OCI-LY7 (cell line): ENCODE results near the gene PRLH. TPM values are rescaled to one million over a fixed set of nuclear protein-coding genes. Genes with fewer than 3 reads are reported as not detected.

Source experiments
- BruUV-seq: library from RNA; stranded (reverse); fragments of 400-500 nt; replicated peaks from 2 replicates; lab custom pipeline; 2021; lab: Mats Ljungman, UMichigan
- CTCF ChIA-PET: fragments of 300-600 bp; sonication (Branson Sonifier 250); formaldehyde crosslinking; loops from one replicate; lab custom pipeline; 2022; ENCODE audit warnings: antibody characterized with exemption; ENCODE audit not compliant: unreplicated experiment; lab: Charles Lee
- POLR2A ChIA-PET: fragments of 300-600 bp; sonication (Branson Sonifier 250); formaldehyde crosslinking; loops from one replicate; lab custom pipeline; 2022; ENCODE audit warnings: antibody characterized with exemption; lab: Charles Lee
- DNase-seq: peaks from one replicate; pipeline ENCODE4 v3.0.0-alpha.2; 2015; ENCODE audit warnings: low spot score
- H2AFZ ChIP-seq: fragments of 200-600 bp; sonication (generic), shearing (Covaris generic); 2 replicates; pipeline ENCODE4 v1.6.1; 2014; ENCODE audit warnings: mild to moderate bottlenecking, antibody characterized with exemption, low read length, moderate library complexity
- H3K27ac ChIP-seq: fragments of 200-600 bp; sonication (generic); 2 replicates; pipeline ENCODE4 v1.5.1; 2014; ENCODE audit warnings: mixed run types, low read depth, mild to moderate bottlenecking, moderate library complexity, low read length, inconsistent platforms; ENCODE audit not compliant: poor library complexity, severe bottlenecking
- H3K36me3 ChIP-seq: fragments of 200-600 bp; sonication (generic); 2 replicates; pipeline ENCODE4 v1.6.1; 2014; ENCODE audit warnings: mild to moderate bottlenecking, antibody characterized with exemption, low read length, moderate library complexity, mixed read lengths; ENCODE audit not compliant: insufficient read depth
- H3K4me1 ChIP-seq: fragments of 200-600 bp; sonication (generic); 2 replicates; pipeline ENCODE4 v1.5.1; 2014; ENCODE audit warnings: mild to moderate bottlenecking, low read length; ENCODE audit not compliant: insufficient read depth, poor library complexity, severe bottlenecking
- H3K4me2 ChIP-seq: fragments of 200-600 bp; sonication (generic); 2 replicates; pipeline ENCODE4 v1.6.1; 2014; ENCODE audit warnings: mild to moderate bottlenecking, low read length
- H3K4me3 ChIP-seq: fragments of 200-600 bp; sonication (generic); 2 replicates; pipeline ENCODE4 v1.5.1; 2014; ENCODE audit warnings: mild to moderate bottlenecking, low read depth, low read length; ENCODE audit not compliant: poor library complexity, severe bottlenecking
- H3K79me2 ChIP-seq: fragments of 200-600 bp; sonication (generic); 2 replicates; pipeline ENCODE4 v1.6.1; 2016; ENCODE audit warnings: low read depth, mild to moderate bottlenecking, low read length, moderate library complexity, mixed read lengths; ENCODE audit not compliant: insufficient read depth
- H3K9me2 ChIP-seq: fragments of 200-600 bp; sonication (generic); 2 replicates; pipeline ENCODE4 v1.6.1; 2016; ENCODE audit warnings: mild to moderate bottlenecking, low read length, mixed read lengths; ENCODE audit not compliant: insufficient read depth
- H3K9me3 ChIP-seq: fragments of 200-600 bp; sonication (generic); 2 replicates; pipeline ENCODE4 v1.6.1; 2014; ENCODE audit warnings: mild to moderate bottlenecking, mixed run types, low read length, mixed read lengths
- H4K20me1 ChIP-seq: fragments of 200-600 bp; sonication (generic); 2 replicates; pipeline ENCODE4 v1.6.1; 2014; ENCODE audit warnings: mild to moderate bottlenecking, antibody characterized with exemption, low read length, moderate library complexity, mixed read lengths; ENCODE audit not compliant: insufficient read depth
- CTCF ChIP-seq: fragments of 200-600 bp; sonication (generic); conservative IDR thresholded peaks from 2 replicates; pipeline ENCODE4 v1.5.1; 2014; ENCODE audit warnings: mild to moderate bottlenecking, antibody characterized with exemption, low read length, moderate library complexity, mixed read lengths
- EZH2phosphoT487 ChIP-seq: fragments of 200-600 bp; sonication (generic); IDR thresholded peaks from 2 replicates; pipeline ENCODE4 v1.6.1; 2018; ENCODE audit warnings: low read depth, borderline replicate concordance, mild to moderate bottlenecking, mixed run types, antibody characterized with exemption, low read length, moderate library complexity, mixed read lengths
- intact Hi-C: fragments of 100-400 bp; cut with micrococcal nuclease; formaldehyde crosslinking; loops from one replicate; pipeline ENCODE4 v1.10.0; 2022; ENCODE audit not compliant: unreplicated experiment
- total RNA-seq, 2 experiments: library from RNA; depleted of rRNA in 1 of 2; stranded (reverse); fragments of >200 nt in 1 of 2; shearing (Covaris generic) in 1 of 2; gene quantifications; 2 replicates each; pipeline ENCODE4 v1.2.3, GENCODE V29; 2014 to 2022

PRLH gene
- total RNA-seq, 2 experiments from 2014 or later: not detected

DNA sequence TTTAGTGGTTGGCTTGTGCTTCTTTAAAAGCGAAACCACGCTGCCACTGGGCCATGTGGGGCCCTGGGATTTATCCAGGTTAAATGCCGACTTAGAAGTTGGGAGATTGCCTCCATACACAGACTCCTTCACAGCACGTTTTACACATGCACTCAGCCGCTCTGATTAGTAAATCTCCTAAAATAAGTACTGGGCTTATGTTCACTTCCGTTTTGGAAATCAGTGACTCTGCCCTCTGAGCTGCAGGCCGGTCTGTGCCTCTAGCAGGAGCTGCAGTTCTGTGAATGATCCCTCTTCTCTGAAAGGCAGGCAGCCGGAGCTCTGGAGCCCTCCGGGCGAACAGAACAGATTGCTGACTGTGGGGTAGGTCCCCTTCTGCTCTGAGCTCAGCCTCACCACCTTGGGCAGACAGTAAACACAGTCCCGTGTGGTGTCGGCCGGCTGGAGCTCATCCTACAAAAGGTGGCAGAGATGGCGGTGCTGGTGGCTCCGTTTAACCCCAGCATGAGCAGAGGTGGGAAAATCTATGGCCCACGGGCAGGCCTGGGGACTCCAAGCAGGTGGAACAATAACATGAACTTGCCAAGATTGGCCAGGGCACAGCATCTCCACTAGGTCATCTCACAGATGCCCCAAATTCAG is 34.0 kb downstream of the PRLH start:
- Histone ChIP-seq H3K9me3 (no peaks in the 10 kb centered on the region), H3K27ac (no peak overlapping the region), H3K4me3 (no peak overlapping the region), H3K79me2 (no peaks in the 10 kb centered on the region), H3K4me1 (peaks cover 14% of the 10 kb centered on the region), H4K20me1 (no peaks in the 10 kb centered on the region), H3K9me2 (no peaks in the 10 kb centered on the region), H3K36me3 (no peaks in the 10 kb centered on the region), H2AFZ (peak overlapping the region; percentile 34; the same call in 1 of the 2 replicates), H3K4me2 (peak overlapping the region; percentile 32; the same call in 1 of the 2 replicates)
- TF ChIP-seq CTCF (no peak), EZH2phosphoT487 (no peak)
- DNase-seq: peak; percentile 20
- intact Hi-C loops: no loop called here
- ChIA-PET POLR2A (no interaction called here), CTCF (no interaction called here)
- no TSS peak for BruUV-seq

- no TSS peak for BruUV-seq
- H3K4me1 ChIP-seq: peaks cover 14% of the 10 kb centered on the region
- H3K79me2 ChIP-seq: no peaks in the 10 kb centered on the region
- no peak overlapping the region for H2AFZ ChIP-seq
- POLR2A ChIA-PET: interaction anchor here (0.5 to 1.5 kb wide), 3 partner anchors 33 to 582 kb away, joined by 3 to 4 read pairs (median 3); no protein-coding TSS in a partner anchor
- no peaks in the 10 kb centered on the region for H3K9me2 ChIP-seq
- H3K36me3 ChIP-seq: no peaks in the 10 kb centered on the region
- intact Hi-C loops: no loop called here
- no peaks in the 10 kb centered on the region for H4K20me1 ChIP-seq
- H3K4me3 ChIP-seq: no peak overlapping the region
- no peak for TF ChIP-seq EZH2phosphoT487
- no peak for TF ChIP-seq CTCF
- H3K4me2 ChIP-seq: no peak overlapping the region
- H3K9me3 ChIP-seq: no peaks in the 10 kb centered on the region
- no peak overlapping the region for H3K27ac ChIP-seq
- DNase-seq: no peak
- CTCF ChIA-PET: no interaction called here
Observed at GRCh38 chr2:237601453-237602116, 35.2 kb downstream of the PRLH start.

DNA sequence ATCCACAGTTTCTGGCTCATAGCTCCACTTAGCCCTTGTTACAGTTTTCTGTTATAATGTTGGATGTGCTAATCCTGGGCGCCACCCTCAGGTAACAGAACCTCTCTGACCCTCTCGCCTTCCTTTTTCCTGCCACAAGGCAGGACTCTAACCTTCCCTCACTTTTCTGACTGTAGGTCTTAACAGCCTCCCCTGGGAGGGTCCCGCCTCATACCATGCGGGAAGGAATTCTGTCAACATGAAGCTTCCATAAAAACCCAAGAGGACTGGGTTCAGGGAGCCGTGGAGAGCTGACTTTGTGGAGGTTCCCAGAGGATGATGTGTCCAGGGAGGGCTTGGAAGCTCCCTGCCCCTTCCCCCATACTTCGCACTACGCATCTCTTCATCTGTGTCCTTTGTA is 36.0 kb downstream of the PRLH start:
- no peak overlapping the region for H3K27ac ChIP-seq
- peaks cover 14% of the 10 kb centered on the region for H3K4me1 ChIP-seq
- no peak overlapping the region for H3K4me3 ChIP-seq
- H3K9me2 ChIP-seq: no peaks in the 10 kb centered on the region
- H3K9me3 ChIP-seq: no peaks in the 10 kb centered on the region
- CTCF ChIA-PET: no interaction called here
- no peak overlapping the region for H2AFZ ChIP-seq
- no peak overlapping the region for H3K4me2 ChIP-seq
- H3K36me3 ChIP-seq: no peaks in the 10 kb centered on the region
- TF ChIP-seq CTCF: no peak
- POLR2A ChIA-PET: interaction anchor here (1.5 kb wide), 1 partner anchor 32 kb away, joined by 3 read pairs; no protein-coding TSS in a partner anchor
- DNase-seq: no peak
- no peaks in the 10 kb centered on the region for H4K20me1 ChIP-seq
- no peaks in the 10 kb centered on the region for H3K79me2 ChIP-seq
- BruUV-seq: no TSS peak
- intact Hi-C loops: no loop called here
